Measurements from ENCODE around the gene DHCR24.

Gene DHCR24

GRCh38 chr1:54835970-54836369 lies 51.0 kb downstream of the DHCR24 start:
- DNase-seq (ENCODE audit: extremely low spot score) = no peak
- CTCF ChIA-PET = interaction anchor here (1.6 kb wide), 1 partner anchor 26 kb away, joined by 3 read pairs; no protein-coding TSS in a partner anchor
- POLR2A ChIA-PET = no interaction called here
- TF ChIP-seq CTCF (IDR thresholded peaks at IDR 0.05; ENCODE audit: control extremely low read depth, extremely low read depth, low read depth, missing control alignments) = no peak

- DNase-seq (ENCODE audit: extremely low spot score) = no peak
- ChIA-PET POLR2A (no interaction called here), CTCF (interaction anchor here (1.6 kb wide), 1 partner anchor 25 kb away, joined by 3 read pairs; no protein-coding TSS in a partner anchor)
- TF ChIP-seq CTCF (IDR thresholded peaks at IDR 0.05; ENCODE audit: control extremely low read depth, extremely low read depth, low read depth, missing control alignments) = no peak
These were observed 51.7 kb downstream of the DHCR24 start for GRCh38 chr1:54835131-54835898.

- ChIA-PET CTCF (interaction anchor here (1.3 to 1.6 kb wide), 3 partner anchors 13 to 24 kb away, joined by 3 read pairs; no protein-coding TSS in a partner anchor), POLR2A (no interaction called here)
- no peak for DNase-seq (ENCODE audit: extremely low spot score)
- TF ChIP-seq CTCF (IDR thresholded peaks at IDR 0.05; ENCODE audit: control extremely low read depth, extremely low read depth, low read depth, missing control alignments) = no peak
These were observed 52.9 kb downstream of the DHCR24 start for GRCh38 chr1:54834007-54834541.

- ChIA-PET CTCF (interaction anchor here (1.3 to 1.4 kb wide), 2 partner anchors 14 to 20 kb away, joined by 3 read pairs; no protein-coding TSS in a partner anchor), POLR2A (no interaction called here)
- no peak for TF ChIP-seq CTCF (IDR thresholded peaks at IDR 0.05; ENCODE audit: control extremely low read depth, extremely low read depth, low read depth, missing control alignments)
- no peak for DNase-seq (ENCODE audit: extremely low spot score)
These were observed 53.9 kb downstream of the DHCR24 start for GRCh38 chr1:54833121-54833520.

GRCh38 chr1:54826226-54826816 lies 60.7 kb downstream of the DHCR24 start:
- TF ChIP-seq CTCF (IDR thresholded peaks at IDR 0.05; ENCODE audit: control extremely low read depth, extremely low read depth, low read depth, missing control alignments) = no peak
- DNase-seq (ENCODE audit: extremely low spot score) = no peak
- ChIA-PET CTCF (interaction anchor here (0.8 to 1.5 kb wide), 2 partner anchors 11 to 170 kb away, joined by 3 read pairs; no protein-coding TSS in a partner anchor), POLR2A (no interaction called here)

GRCh38 chr1:54825696-54826095 lies 61.3 kb downstream of the DHCR24 start:
- DNase-seq (ENCODE audit: extremely low spot score) = no peak
- CTCF ChIA-PET = interaction anchor here (0.8 to 1.5 kb wide), 2 partner anchors 10 to 171 kb away, joined by 3 read pairs; no protein-coding TSS in a partner anchor
- POLR2A ChIA-PET = no interaction called here
- no peak for TF ChIP-seq CTCF (IDR thresholded peaks at IDR 0.05; ENCODE audit: control extremely low read depth, extremely low read depth, low read depth, missing control alignments)

Measured in GM10248 (cell line).